Activated B cell treated with CpG ODN at 0.5 μM for 24 hours (primary cell): ENCODE results near the gene STARD13. TPM values are rescaled to one million over a fixed set of nuclear protein-coding genes. Genes with fewer than 3 reads are reported as not detected.

Experiments
- ATAC-seq: fragments of 200-7000 bp; cut with Tn5 transposase; one replicate; pipeline ENCODE4 v1.10.0; 2021; ENCODE audit warnings: low read depth, mild to moderate bottlenecking, moderate library complexity
- CTCF ChIA-PET: fragments of 350-600 bp; sonication (Branson Sonifier 250); formaldehyde crosslinking; loops from one replicate; lab custom pipeline; 2021; ENCODE audit warnings: antibody characterized with exemption; lab: Charles Lee
- POLR2A ChIA-PET: fragments of 350-600 bp; sonication (Branson Sonifier 250); formaldehyde crosslinking; loops from one replicate; lab custom pipeline; 2021; ENCODE audit warnings: antibody characterized with exemption; lab: Charles Lee
- DNase-seq: peaks from one replicate; pipeline ENCODE4 v3.0.0; 2022
- H3K27ac Mint-ChIP-seq: one replicate; pipeline ENCODE4 v1.8.0; 2020; ENCODE audit warnings: mixed read lengths
- H3K27me3 Mint-ChIP-seq: one replicate; pipeline ENCODE4 v1.8.0; 2021; ENCODE audit warnings: mixed read lengths
- H3K36me3 Mint-ChIP-seq: one replicate; pipeline ENCODE4 v1.8.0; 2021; ENCODE audit warnings: low read depth, mixed read lengths
- H3K4me1 Mint-ChIP-seq: one replicate; pipeline ENCODE4 v1.8.0; 2021; ENCODE audit warnings: mixed read lengths
- H3K4me3 Mint-ChIP-seq: one replicate; pipeline ENCODE4 v1.8.0; 2020; ENCODE audit warnings: mild to moderate bottlenecking, mixed read lengths
- H3K9me3 Mint-ChIP-seq: one replicate; pipeline ENCODE4 v1.8.0; 2020; ENCODE audit warnings: mixed read lengths
- intact Hi-C: fragments of 100-400 bp; cut with micrococcal nuclease; formaldehyde crosslinking; loops from one replicate; pipeline ENCODE4 v1.15.1; 2024
- total RNA-seq: library from RNA; stranded (reverse); gene quantifications from 2 replicates; pipeline ENCODE4 v1.2.3, GENCODE V29; 2022
- TF ChIP-seq, protein P1 (sequence below): fragments of 200-600 bp; IDR thresholded peaks from one replicate; pipeline ENCODE4 v1.8.0; 2022; ENCODE audit warnings: antibody characterized with exemption, mild to moderate bottlenecking

The STARD13 gene
- total RNA-seq, 1 donor from 2014 or later = 0.13 TPM

DNA sequence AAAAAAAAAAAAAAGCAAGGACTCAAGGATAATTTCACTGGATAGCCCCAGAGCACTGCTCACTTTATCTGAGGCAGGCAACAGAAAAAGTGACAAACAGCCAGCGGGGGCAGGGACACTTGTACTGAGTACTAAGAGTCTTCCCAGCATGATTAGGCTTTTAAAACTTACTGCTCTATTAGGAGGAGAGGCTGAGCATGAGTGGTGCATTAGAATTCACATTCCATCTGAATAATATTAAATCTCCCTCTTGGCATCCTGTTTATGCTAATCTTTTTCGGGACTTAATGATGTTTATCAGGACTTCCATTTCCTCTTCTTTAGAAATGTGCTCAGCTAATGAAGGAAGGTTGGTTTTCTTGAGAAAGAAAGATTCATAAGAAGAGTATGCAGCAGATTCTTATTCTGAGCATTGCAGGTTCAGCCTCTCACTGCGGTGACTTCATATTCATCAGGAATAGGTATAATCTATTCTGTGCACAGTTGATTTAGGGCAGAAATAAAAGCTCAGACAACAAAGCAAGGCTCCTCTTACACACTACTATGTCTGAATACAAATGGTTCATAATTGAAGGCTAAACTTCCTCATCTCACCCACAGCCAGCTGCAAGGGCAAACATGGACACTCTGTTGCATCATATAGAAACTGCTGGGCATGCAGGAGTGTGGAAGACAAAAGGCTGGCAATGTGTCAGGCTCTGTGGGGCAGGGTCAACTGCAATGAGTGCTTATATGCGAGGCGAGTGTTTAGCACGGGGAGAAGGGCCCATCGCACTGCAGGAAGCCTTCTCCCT lies 162.3 kb downstream of the STARD13 start:
- ChIA-PET CTCF (no interaction called here), POLR2A (no interaction called here)
- TF ChIP-seq, protein P1, sequence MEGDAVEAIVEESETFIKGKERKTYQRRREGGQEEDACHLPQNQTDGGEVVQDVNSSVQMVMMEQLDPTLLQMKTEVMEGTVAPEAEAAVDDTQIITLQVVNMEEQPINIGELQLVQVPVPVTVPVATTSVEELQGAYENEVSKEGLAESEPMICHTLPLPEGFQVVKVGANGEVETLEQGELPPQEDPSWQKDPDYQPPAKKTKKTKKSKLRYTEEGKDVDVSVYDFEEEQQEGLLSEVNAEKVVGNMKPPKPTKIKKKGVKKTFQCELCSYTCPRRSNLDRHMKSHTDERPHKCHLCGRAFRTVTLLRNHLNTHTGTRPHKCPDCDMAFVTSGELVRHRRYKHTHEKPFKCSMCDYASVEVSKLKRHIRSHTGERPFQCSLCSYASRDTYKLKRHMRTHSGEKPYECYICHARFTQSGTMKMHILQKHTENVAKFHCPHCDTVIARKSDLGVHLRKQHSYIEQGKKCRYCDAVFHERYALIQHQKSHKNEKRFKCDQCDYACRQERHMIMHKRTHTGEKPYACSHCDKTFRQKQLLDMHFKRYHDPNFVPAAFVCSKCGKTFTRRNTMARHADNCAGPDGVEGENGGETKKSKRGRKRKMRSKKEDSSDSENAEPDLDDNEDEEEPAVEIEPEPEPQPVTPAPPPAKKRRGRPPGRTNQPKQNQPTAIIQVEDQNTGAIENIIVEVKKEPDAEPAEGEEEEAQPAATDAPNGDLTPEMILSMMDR = no peak
- no peak for DNase-seq
- H3K4me3 Mint-ChIP-seq = no peak overlapping the region
- no peaks in the 10 kb centered on the region for H3K4me1 Mint-ChIP-seq
- intact Hi-C loops = no loop called here
- H3K9me3 Mint-ChIP-seq = no peaks in the 10 kb centered on the region
- no peaks in the 10 kb centered on the region for H3K36me3 Mint-ChIP-seq
- peaks cover 6% of the 10 kb centered on the region for H3K27me3 Mint-ChIP-seq
- no peak overlapping the region for H3K27ac Mint-ChIP-seq
- ATAC-seq = no peak

DNA sequence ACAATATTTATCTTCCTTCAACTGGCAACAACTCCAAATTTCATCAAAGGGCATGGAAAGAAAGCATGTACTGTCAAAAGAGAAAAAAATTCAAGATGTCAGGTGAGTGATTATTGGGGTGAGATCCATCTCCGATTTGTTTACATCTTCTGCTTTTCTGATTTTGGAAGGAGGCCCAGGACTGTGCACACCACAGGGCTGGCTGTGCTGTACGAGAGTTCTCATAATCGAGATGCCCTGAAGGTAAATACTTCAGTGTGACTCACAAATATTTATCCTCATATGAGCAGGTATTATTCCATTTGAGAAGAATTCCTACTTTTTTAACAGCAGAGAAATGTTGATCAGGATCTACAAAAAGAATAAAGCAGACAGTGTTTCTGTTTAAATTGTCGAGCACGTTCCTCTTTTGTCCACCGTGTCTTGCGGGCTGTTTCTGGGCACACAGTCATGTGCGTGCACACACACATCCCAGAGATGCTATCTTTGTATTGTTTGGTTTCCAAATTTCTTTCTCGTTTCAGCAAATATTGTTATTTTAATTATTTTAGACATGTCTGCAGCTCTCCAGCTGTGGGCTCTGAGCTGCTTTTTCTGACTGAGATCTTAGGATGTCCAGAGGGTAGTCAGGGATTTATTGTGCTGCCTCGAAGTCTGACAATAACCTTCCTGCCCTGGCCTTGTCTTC lies 165.6 kb downstream of the STARD13 start:
- Mint-ChIP-seq H3K9me3 (no peaks in the 10 kb centered on the region), H3K27me3 (peaks cover 19% of the 10 kb centered on the region), H3K4me3 (no peak overlapping the region), H3K4me1 (no peaks in the 10 kb centered on the region), H3K27ac (no peak overlapping the region), H3K36me3 (no peaks in the 10 kb centered on the region)
- ChIA-PET CTCF (no interaction called here), POLR2A (no interaction called here)
- TF ChIP-seq, protein P1 = no peak
- ATAC-seq (no peak), DNase-seq (no peak)
- intact Hi-C loops = no loop called here

DNA sequence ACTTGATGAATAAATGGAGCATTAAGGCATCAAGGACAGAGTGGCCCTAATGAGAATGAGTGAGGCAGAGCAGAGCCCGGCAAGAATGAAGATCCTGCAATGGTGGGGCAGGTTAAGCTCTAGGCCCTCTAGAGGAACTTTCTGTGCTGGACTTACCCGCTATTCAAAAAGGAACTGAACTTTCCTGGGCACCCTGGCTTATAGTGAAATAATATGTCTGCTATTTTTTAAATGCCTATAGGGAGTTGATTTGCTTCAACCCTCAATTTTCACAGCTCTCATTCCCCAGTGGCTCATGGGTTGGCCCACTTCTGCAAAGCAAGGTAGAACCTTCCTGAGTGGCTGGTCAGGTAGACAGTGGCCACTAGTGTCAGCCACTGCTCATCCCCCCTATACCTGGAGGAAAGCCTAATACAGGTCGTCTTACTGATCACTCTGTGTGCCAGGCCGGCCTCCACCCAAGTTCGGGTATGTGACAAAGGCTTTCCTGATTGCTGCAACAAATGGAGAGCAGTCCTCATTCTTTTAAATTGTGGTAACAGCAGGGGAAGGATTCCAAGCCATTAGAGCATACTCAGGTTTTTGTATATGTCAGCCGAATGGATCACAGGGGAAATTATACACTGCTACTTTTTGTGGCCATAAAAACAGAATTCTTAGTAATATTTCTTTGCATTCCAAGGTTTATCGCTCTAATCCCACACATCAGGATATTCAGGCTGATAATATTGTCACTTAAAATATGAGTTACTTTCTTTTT lies 166.4 kb downstream of the STARD13 start:
- ATAC-seq (no peak), DNase-seq (no peak)
- H3K4me3 Mint-ChIP-seq = no peak overlapping the region
- POLR2A ChIA-PET = no interaction called here
- CTCF ChIA-PET = no interaction called here
- no peaks in the 10 kb centered on the region for H3K9me3 Mint-ChIP-seq
- TF ChIP-seq, protein P1 = no peak
- no peaks in the 10 kb centered on the region for H3K4me1 Mint-ChIP-seq
- no peak overlapping the region for H3K27ac Mint-ChIP-seq
- H3K36me3 Mint-ChIP-seq = no peaks in the 10 kb centered on the region
- H3K27me3 Mint-ChIP-seq = peaks cover 19% of the 10 kb centered on the region
- intact Hi-C loops = no loop called here

DNA sequence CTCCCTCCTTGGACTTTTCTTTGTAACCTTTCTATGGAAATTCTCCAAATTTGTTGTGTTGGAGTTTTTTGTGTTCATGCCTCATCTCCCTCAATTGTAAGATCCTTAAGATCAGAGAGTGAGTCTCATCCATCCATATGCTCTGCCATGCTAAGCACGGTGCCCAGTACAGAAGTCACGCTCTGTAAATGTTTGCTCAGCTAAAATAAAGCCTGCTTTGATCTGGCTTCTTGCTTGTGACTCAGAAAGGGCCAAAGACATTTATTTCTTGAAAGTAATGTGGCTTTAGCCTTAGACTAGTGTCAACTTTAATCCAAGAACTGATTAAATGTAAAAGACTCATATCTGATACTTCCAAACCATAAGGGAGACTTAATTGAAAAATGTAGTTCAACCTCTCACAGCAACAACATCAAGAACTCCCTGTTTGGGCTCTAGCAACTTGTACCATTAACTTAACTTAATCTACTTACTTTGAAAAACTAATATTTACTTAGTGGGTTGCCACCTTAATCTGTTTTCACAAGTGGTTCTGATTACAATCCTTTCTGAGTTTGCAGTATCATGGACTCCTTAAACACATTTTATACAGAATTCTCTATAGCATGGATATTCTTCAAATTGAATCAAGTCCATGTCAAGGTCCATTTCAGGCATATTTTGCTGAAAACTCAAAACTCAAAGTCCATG lies 169.1 kb downstream of the STARD13 start:
- ChIA-PET CTCF (no interaction called here), POLR2A (no interaction called here)
- H3K36me3 Mint-ChIP-seq = no peaks in the 10 kb centered on the region
- no peak overlapping the region for H3K27ac Mint-ChIP-seq
- TF ChIP-seq, protein P1 = no peak
- H3K4me3 Mint-ChIP-seq = no peak overlapping the region
- H3K9me3 Mint-ChIP-seq = no peaks in the 10 kb centered on the region
- peaks cover 22% of the 10 kb centered on the region for H3K27me3 Mint-ChIP-seq
- DNase-seq (no peak), ATAC-seq (no peak)
- H3K4me1 Mint-ChIP-seq = peaks cover 9% of the 10 kb centered on the region
- intact Hi-C loops = no loop called here
